CD14-positive monocyte (primary cell): ENCODE data around the gene MRTFA. TPM values are rescaled to one million over a fixed set of nuclear protein-coding genes. Genes with fewer than 3 reads are reported as not detected.

Source experiments
- DNase-seq, 3 donors: peaks; one replicate each; pipeline ENCODE4 v3.0.0-alpha.2; 2011 to 2022
- H2AFZ ChIP-seq: 2 replicates; pipeline ENCODE4 v1.6.0; 2012; ENCODE audit warnings: mild to moderate bottlenecking, low read depth, low read length, inconsistent platforms; ENCODE audit not compliant: insufficient read depth, poor library complexity, severe bottlenecking
- H3K27ac ChIP-seq, 2 donors: 1 replicate in 1 of 2; 2 replicates in 1 of 2; pipeline ENCODE4 v1.5.1; 2012 to 2013; ENCODE audit warnings: low read length in 2 of 2, control low read depth in 1 of 2, inconsistent platforms in 1 of 2, low read depth in 1 of 2, mild to moderate bottlenecking in 1 of 2
- H3K27me3 ChIP-seq, 2 donors: one replicate each; pipeline versions ENCODE4 v1.6.0 to v1.6.1; 2011 to 2013; ENCODE audit warnings: low read length in 2 of 2; ENCODE audit not compliant: control insufficient read depth in 2 of 2, insufficient read depth in 2 of 2
- H3K36me3 ChIP-seq, 2 donors: replicated peaks in 1 of 2; 1 replicate in 1 of 2; 2 replicates in 1 of 2; pipeline versions ENCODE4 v1.5.1 to v1.6.1; 2012 to 2013; ENCODE audit warnings: low read length in 2 of 2, control low read depth in 1 of 2, inconsistent platforms in 1 of 2, mild to moderate bottlenecking in 1 of 2; ENCODE audit not compliant: insufficient read depth in 2 of 2, control insufficient read depth in 1 of 2
- H3K4me1 ChIP-seq, 2 donors: 1 replicate in 1 of 2; 2 replicates in 1 of 2; pipeline versions ENCODE4 v1.5.1 to v1.6.1; 2012 to 2013; ENCODE audit warnings: low read length in 2 of 2, control low read depth in 1 of 2, inconsistent platforms in 1 of 2, mild to moderate bottlenecking in 1 of 2, moderate library complexity in 1 of 2; ENCODE audit not compliant: insufficient read depth in 2 of 2, control insufficient read depth in 1 of 2
- H3K4me2 ChIP-seq: replicated peaks from 2 replicates; pipeline ENCODE3; 2012; ENCODE audit warnings: low read length, moderate library complexity, mild to moderate bottlenecking; ENCODE audit not compliant: poor library complexity, severe bottlenecking; ENCODE audit errors: extremely low read depth
- H3K4me3 ChIP-seq, 3 experiments: fragments of 200-600 bp in 1 of 3; sonication (generic) in 1 of 3; replicated peaks in 1 of 3; 1 replicate in 2 of 3; 2 replicates in 1 of 3; pipeline ENCODE4 v1.5.1; 2011 to 2013; ENCODE audit warnings: low read length in 3 of 3, mild to moderate bottlenecking in 3 of 3, control low read depth in 2 of 3, low read depth in 2 of 3, inconsistent platforms in 1 of 3, moderate library complexity in 1 of 3
- H3K79me2 ChIP-seq: 2 replicates; pipeline ENCODE4 v1.6.0; 2012; ENCODE audit warnings: mild to moderate bottlenecking, control low read depth, inconsistent platforms, low read length, moderate library complexity; ENCODE audit not compliant: insufficient read depth
- H3K9ac ChIP-seq: 2 replicates; pipeline ENCODE4 v1.6.0; 2017; ENCODE audit warnings: low read length, mild to moderate bottlenecking; ENCODE audit not compliant: insufficient read depth, poor library complexity, severe bottlenecking
- H3K9me3 ChIP-seq, 2 donors: replicated peaks in 1 of 2; 1 replicate in 1 of 2; 2 replicates in 1 of 2; pipeline versions ENCODE4 v1.5.1 to v1.6.1; 2012 to 2013; ENCODE audit warnings: low read length in 2 of 2, control low read depth in 1 of 2; ENCODE audit not compliant: control insufficient read depth in 1 of 2, insufficient read depth in 1 of 2
- H4K20me1 ChIP-seq: 2 replicates; pipeline ENCODE4 v1.6.0; 2012; ENCODE audit warnings: mild to moderate bottlenecking, low read length, control low read depth, moderate library complexity; ENCODE audit not compliant: insufficient read depth
- H3K27ac Mint-ChIP-seq, 7 donors: one replicate each; pipeline ENCODE4 v1.8.0; 2020; ENCODE audit warnings: mild to moderate bottlenecking in 7 of 7, mixed read lengths in 7 of 7, moderate library complexity in 6 of 7, inconsistent platforms in 2 of 7
- H3K27me3 Mint-ChIP-seq, 3 donors: one replicate each; pipeline ENCODE4 v1.8.0; 2021 to 2022; ENCODE audit warnings: low read depth in 3 of 3, mild to moderate bottlenecking in 3 of 3, mixed read lengths in 3 of 3, moderate library complexity in 3 of 3, inconsistent platforms in 1 of 3
- H3K36me3 Mint-ChIP-seq, 2 donors: one replicate each; pipeline ENCODE4 v1.8.0; 2020; ENCODE audit warnings: mixed read lengths in 2 of 2, inconsistent platforms in 1 of 2, mild to moderate bottlenecking in 1 of 2
- H3K4me1 Mint-ChIP-seq: one replicate; pipeline ENCODE4 v1.8.0; 2020; ENCODE audit warnings: mild to moderate bottlenecking, mixed read lengths
- H3K4me3 Mint-ChIP-seq, 2 donors: one replicate each; pipeline ENCODE4 v1.8.0; 2020; ENCODE audit warnings: mild to moderate bottlenecking in 2 of 2, mixed read lengths in 2 of 2, moderate library complexity in 1 of 2
- H3K9me3 Mint-ChIP-seq, 7 donors: one replicate each; pipeline ENCODE4 v1.8.0; 2020 to 2022; ENCODE audit warnings: mixed read lengths in 7 of 7, mild to moderate bottlenecking in 6 of 7, moderate library complexity in 6 of 7, inconsistent platforms in 2 of 7
- WGBS: methylation state at CpG from one replicate; pipeline ENCODE4 v1.1.5; 2013; ENCODE audit warnings: missing lambda C conversion rate; ENCODE audit not compliant: insufficient coverage; 5-methylcytosine and 5-hydroxymethylcytosine counted together
- intact Hi-C, 2 donors: fragments of 100-400 bp; cut with micrococcal nuclease; formaldehyde crosslinking; loops; one replicate each; pipeline versions ENCODE4 v1.15.0 to v1.15.1; 2023
- polyA plus RNA-seq, 3 donors: library from polyadenylated mRNA; depleted of rRNA in 1 of 3; unstranded in 2 of 3; stranded (reverse) in 1 of 3; fragments of 300-500 nt in 2 of 3; fragments of >200 nt in 1 of 3; fragmentation: Illumina TruSeq in 2 of 3; gene quantifications; 1 replicate in 2 of 3; 2 replicates in 1 of 3; pipeline ENCODE4 v1.2.3, GENCODE V29; 2012 to 2021
- TF ChIP-seq, protein P1 (sequence below): fragments of 200-600 bp; IDR thresholded peaks from one replicate; pipeline ENCODE4 v1.8.0; 2022; ENCODE audit warnings: antibody characterized with exemption, mild to moderate bottlenecking

The MRTFA gene
- polyA plus RNA-seq, 3 donors, result 14.1 to 33.8 (median 18.9) TPM

DNA sequence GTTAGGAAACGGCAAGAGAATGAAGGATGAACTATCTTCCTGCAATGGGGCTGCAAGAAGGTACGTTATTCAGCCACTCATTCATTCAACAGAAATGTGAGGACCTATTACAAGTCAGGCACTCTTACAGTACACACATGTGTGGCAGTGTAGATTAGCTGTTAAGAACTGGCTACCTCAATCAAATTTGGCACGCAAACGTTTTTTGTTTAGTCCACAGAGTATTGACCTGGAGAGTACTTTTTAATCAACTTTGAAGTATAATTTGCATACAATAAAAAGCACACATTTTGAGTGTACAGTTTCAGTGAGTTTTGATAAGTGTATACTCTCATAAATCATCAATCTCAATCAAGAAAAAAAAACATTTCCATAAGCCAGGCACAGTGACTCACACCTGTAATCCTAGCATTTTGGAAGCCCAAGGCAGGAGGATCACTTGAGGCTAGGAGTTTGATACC, 24.2 kb downstream of the MRTFA start:
- no peaks in the 10 kb centered on the region for H3K27me3 Mint-ChIP-seq
- no peak overlapping the region for H3K4me3 ChIP-seq
- H3K4me3 Mint-ChIP-seq, result no peak overlapping the region
- intact Hi-C loops, result no loop called here
- H3K4me1 ChIP-seq, result no peaks in the 10 kb centered on the region
- H3K4me1 Mint-ChIP-seq, result peaks cover 8% of the 10 kb centered on the region
- H3K79me2 ChIP-seq, result peaks cover 90% of the 10 kb centered on the region
- WGBS, result no CpG with 5 or more reads among the region's 4 CpGs
- DNase-seq, result no peak
- H3K36me3 Mint-ChIP-seq, result peaks cover 0 to 8% of the 10 kb centered on the region in 2 donors
- H3K27ac ChIP-seq, result no peak overlapping the region
- no peak overlapping the region for H2AFZ ChIP-seq
- no peaks in the 10 kb centered on the region for H3K9me3 Mint-ChIP-seq
- H3K27ac Mint-ChIP-seq, result peak overlapping the region in 1 of 7 donors; percentile 57
- peaks cover 91% of the 10 kb centered on the region for H4K20me1 ChIP-seq
- no peaks in the 10 kb centered on the region for H3K9me3 ChIP-seq
- peaks cover 0 to 4% of the 10 kb centered on the region in 2 donors for H3K36me3 ChIP-seq
- no peak overlapping the region for H3K9ac ChIP-seq
- H3K4me2 ChIP-seq, result no peak overlapping the region
- TF ChIP-seq, protein P1, sequence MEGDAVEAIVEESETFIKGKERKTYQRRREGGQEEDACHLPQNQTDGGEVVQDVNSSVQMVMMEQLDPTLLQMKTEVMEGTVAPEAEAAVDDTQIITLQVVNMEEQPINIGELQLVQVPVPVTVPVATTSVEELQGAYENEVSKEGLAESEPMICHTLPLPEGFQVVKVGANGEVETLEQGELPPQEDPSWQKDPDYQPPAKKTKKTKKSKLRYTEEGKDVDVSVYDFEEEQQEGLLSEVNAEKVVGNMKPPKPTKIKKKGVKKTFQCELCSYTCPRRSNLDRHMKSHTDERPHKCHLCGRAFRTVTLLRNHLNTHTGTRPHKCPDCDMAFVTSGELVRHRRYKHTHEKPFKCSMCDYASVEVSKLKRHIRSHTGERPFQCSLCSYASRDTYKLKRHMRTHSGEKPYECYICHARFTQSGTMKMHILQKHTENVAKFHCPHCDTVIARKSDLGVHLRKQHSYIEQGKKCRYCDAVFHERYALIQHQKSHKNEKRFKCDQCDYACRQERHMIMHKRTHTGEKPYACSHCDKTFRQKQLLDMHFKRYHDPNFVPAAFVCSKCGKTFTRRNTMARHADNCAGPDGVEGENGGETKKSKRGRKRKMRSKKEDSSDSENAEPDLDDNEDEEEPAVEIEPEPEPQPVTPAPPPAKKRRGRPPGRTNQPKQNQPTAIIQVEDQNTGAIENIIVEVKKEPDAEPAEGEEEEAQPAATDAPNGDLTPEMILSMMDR, result no peak
- H3K27me3 ChIP-seq, result no peaks in the 10 kb centered on the region

DNA sequence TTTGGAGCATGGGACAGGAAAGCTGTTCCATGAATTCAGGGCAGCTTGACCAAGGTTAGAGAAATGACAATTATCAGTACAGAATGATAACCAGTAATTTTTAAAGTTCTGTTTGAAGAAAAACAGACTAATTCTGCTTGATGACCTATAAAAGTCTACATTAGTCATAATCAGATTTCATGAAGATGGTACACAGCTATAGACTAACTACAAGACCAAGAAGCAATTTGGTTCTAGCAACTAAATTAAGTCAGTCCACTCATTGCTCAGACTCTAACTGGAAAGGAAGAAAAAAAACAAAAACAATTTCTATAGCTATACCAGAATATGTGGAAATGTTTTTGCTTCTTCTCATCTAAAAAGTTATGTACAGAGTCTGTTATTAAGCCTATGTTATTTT, 24.9 kb downstream of the MRTFA start:
- peaks cover 94% of the 10 kb centered on the region for H3K79me2 ChIP-seq
- Mint-ChIP-seq H3K4me1 (peaks cover 10% of the 10 kb centered on the region), H3K27ac (no peak overlapping the region), H3K27me3 (no peaks in the 10 kb centered on the region), H3K36me3 (peaks cover 0 to 6% of the 10 kb centered on the region in 2 donors), H3K9me3 (no peaks in the 10 kb centered on the region), H3K4me3 (no peak overlapping the region)
- TF ChIP-seq, protein P1, result no peak
- H3K4me1 ChIP-seq, result no peaks in the 10 kb centered on the region
- no peaks in the 10 kb centered on the region for H3K27me3 ChIP-seq
- H4K20me1 ChIP-seq, result peaks cover 93% of the 10 kb centered on the region
- H3K27ac ChIP-seq, result no peak overlapping the region
- no peak for DNase-seq
- no peaks in the 10 kb centered on the region for H3K9me3 ChIP-seq
- intact Hi-C loops, result no loop called here
- H3K36me3 ChIP-seq, result peaks cover 0 to 4% of the 10 kb centered on the region in 2 donors
- no peak overlapping the region for H2AFZ ChIP-seq
- H3K4me2 ChIP-seq, result no peak overlapping the region
- no peak overlapping the region for H3K4me3 ChIP-seq
- no peak overlapping the region for H3K9ac ChIP-seq
